HG03432 (cell line): ENCODE data around the gene PLIN4.
"Not testable (repeated sequence)": the region's sequence is repeated elsewhere in the genome, so short reads cannot be mapped to it uniquely, and the experiment has no call there.

ENCODE experiments used
- ATAC-seq: cut with Tn5 transposase; IDR thresholded peaks from one replicate; pipeline ENCODE4 v1.9.1; 2021; ENCODE audit warnings: mild to moderate bottlenecking, moderate library complexity; ENCODE audit not compliant: unreplicated experiment

Gene PLIN4

DNA sequence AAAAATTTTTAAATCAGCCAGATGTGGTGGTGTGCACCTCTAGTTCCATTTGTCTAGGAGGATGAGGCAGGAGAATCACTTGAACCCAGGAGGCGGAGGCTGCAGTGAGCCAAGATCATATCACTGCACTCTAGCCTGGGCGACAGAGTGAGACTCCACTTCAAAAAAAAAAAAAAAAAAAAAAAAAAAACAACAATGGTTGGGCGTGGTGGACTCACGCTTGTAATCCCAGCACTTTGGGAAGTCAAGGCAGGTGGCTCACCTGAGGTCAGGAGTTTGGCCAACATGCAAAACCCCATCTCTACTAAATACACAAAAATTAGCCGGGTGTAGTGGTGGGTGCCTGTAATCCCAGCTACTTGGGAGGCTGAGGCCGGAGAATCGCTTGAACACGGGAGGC lies 9.1 kb upstream of the PLIN4 start:
- not testable (repeated sequence) for ATAC-seq

DNA sequence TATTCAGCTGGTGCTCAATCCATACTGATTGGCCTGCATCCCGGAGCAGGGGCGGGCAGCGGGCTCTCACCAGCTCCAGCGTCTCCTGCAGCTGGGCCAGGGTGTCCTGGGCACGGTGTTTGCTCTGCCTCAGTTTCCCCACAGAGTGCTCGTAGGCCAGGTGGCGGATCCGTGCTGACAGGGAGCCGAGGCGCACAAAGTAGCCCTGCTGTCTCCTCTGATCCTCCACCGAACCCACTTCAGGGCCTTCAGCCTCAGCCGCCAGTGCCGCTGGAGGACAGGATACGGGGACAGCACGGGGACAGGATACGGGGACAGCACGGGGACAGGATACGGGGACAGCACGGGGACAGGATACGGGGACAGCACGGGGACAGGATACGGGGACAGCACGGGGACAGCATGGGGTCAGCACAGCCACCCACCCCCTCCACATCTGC lies 7.3 kb upstream of the PLIN4 start:
- no peak for ATAC-seq

DNA sequence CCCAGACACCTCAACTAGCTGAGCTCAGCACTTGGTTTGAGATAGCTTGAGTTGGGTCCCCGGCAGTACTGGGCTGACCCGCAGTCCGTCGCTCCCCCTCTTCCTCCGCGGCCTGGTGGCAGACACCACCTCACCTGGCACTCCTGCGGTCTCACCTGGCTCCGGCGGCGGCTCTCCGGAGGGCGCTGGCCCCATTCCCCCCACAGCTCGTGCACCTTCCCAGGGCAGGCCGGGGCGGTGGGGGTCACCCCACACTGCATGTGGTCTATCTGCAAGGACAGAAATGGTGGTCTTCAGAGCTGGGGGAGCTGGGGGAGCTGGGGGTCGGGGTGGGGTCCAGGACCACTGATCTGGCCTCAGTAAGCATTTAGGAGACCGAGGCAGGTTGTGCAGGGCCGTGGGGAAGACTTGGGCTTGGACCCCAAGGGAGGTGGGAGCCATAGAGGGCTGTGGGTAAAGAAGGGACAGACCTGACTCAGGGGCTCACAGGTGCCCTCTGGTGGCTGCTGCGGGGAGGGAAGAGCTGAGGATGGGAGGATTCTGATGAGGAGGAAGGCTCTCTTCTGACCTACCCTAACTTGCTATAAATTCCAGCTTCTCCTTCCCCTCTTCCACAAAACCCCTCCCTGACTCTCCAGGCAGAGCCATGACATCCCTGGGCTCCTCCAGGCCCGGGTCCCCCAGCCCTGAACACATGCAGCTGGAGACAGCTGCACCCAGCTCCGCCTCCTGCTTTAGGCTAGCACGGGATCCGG lies 6.7 kb upstream of the PLIN4 start:
- no peak for ATAC-seq

GRCh38 chr19:4523306-4524110 lies 5.2 kb upstream of the PLIN4 start:
- no peak for ATAC-seq

GRCh38 chr19:4522291-4523002 lies 4.2 kb upstream of the PLIN4 start:
- no peak for ATAC-seq

DNA sequence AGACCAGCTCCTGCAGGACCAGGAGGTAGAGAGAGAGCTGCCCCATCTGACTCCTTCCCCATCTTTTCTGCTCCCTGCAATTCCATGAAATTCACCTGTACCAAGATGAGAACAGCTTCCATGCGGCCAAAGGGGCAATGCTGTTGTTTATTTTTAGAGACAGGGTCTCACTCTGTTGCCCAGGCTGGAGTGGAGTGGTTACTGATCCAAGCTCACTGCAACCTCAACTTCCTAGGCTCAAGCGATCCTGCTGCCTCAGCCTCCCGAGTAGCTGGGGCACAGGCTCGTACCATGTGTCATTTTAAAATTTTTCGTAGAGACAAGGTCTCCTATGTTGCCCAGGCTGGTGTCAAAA lies 3.6 kb upstream of the PLIN4 start:
- ATAC-seq = no peak

GRCh38 chr19:4521170-4521887 lies 3.0 kb upstream of the PLIN4 start:
- no peak for ATAC-seq

- ATAC-seq = no peak
Observed at GRCh38 chr19:4519521-4520277, 1.4 kb upstream of the PLIN4 start.

DNA sequence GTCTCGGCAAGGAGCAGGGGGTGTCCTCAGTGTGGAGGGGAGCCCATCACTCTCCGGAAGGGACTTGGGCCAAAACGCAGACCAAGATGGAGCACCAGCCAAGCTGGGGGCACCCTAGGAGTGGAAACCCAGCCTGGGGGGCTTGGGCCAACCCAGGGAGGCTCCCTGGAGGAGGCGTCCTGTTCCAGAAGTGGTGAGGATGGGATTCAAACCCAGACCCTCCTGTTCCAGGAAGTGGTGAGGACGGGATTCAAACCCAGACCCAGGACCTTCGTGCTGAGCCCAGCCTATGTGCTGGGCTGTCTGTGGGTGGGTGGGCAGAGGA lies 848 bp upstream of the PLIN4 start:
- no peak for ATAC-seq

GRCh38 chr19:4517451-4518057 lies 732 bp downstream of the PLIN4 start:
- no peak for ATAC-seq

DNA sequence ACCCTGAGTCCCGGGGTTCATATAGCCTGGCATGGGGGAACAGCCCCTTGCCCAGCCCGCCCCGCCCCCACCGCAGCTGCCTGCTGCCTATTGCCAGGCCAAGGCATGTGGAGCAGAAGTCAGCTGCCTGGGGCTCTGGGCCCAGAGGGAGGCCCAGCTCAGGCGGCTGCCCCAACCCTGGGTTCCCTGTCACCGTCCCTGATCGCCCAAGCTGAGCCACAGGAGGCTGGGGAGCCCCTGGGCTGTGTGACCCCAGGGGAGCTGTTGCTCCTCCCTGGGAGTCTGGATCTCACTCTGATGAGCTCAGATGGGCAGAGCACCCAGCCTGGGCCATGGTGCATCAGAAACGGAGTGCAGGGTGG lies 1.4 kb downstream of the PLIN4 start:
- ATAC-seq = no peak

DNA sequence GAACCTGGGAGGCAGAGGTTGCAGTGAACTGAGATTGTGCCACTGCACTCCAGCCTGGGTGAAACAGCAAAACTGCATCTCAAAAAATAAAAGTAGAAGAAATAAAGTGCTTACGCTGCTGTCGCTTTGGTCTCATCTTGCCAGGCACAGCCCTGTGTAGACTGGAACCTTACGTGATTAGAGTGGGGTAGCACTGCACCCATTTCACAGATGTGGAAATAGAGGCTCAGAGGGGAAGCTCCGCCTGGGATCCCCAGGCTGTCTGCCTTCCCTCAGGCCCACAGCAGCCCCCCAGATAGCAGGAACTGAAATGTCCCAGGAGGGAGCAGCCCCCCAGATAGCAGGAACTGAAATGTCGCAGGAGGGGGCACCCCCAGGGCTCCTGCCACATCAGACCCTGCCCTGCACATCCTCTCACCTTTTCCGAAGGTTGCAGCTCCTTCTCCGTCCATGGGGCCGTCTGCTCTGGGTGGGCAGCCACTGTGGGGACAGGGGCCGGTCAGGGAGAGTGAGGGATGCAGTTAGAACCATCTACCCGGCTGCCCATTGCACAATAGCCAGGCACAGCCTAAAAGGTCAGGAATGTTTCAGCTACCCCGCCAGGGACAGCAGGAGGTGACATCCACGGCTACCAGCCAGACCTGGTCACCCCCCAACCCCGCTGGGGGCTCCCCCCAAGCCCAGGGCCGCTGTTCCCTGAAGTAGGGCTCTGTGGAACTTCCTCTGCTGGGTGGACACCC lies 1.9 kb downstream of the PLIN4 start:
- ATAC-seq = no peak

GRCh38 chr19:4515732-4516131 lies 2.6 kb downstream of the PLIN4 start:
- no peak for ATAC-seq

DNA sequence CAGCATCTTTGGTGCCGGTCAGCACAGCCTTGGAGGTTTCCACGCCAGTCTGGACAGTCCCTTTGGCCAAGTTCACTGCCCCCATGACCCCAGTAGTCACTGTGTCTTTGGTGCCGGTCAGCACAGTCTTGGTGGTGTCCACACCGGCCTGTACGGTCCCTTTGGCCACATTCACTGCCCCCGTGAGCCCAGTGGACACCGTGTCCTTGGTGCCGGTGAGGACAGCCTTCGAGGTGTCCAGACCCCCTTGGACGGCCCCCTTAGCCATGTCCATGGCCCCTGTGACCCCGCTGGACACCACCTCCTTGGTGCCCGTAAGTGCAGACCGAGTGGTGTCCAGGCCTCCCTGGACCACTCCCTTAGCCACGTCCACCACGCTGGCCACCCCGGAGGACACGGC lies 5.0 kb downstream of the PLIN4 start:
- no peak for ATAC-seq

DNA sequence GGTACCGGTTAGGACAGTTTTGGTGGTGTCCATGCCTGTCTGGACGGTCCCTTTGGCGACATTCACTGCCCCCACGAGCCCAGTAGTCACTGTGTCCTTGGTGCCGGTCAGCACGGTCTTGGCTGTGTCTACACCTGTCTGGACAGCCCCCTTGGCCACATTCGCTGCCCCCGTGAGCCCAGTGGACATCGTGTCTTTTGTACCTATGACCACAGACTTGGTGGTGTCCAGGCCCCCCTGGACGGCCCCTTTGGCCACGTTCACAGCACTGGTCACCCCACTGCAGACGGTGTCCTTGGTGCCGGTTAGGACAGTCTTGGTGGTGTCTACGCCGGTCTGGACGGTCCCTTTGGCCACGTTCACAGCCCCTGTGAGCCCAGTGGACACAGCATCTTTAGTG lies 6.2 kb downstream of the PLIN4 start:
- no peak for ATAC-seq

DNA sequence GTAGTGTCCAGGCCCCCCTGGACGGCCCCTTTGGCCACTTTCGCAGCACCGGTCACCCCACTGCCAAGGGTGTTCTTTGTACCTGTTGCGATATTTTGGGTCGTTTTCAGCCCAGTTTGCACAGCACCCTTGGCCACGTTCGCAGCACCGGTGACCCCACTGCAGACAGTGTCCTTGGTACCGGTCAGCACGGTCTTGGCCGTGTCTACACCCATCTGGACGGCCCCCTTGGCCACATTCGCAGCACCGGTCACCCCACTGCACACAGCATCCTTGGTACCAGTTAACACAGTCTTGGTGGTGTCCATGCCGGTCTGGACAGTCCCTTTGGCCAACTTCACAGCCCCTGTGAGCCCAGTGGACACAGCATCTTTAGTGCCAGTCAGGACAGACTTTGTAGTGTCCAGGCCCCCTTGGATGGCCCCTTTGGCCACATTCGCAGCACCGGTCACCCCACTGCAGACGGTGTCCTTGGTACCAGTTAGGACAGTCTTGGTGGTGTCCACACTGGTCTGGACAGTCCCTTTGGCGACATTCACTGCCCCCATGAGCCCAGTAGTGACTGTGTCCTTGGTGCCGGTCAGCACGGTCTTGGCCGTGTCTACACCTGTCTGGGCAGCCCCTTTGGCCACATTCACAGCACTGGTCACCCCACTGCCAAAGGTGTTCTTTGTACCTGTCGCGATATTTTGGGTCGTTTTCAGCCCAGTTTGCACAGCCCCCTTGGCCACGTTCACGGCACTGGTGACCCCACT lies 6.8 kb downstream of the PLIN4 start:
- no peak for ATAC-seq

DNA sequence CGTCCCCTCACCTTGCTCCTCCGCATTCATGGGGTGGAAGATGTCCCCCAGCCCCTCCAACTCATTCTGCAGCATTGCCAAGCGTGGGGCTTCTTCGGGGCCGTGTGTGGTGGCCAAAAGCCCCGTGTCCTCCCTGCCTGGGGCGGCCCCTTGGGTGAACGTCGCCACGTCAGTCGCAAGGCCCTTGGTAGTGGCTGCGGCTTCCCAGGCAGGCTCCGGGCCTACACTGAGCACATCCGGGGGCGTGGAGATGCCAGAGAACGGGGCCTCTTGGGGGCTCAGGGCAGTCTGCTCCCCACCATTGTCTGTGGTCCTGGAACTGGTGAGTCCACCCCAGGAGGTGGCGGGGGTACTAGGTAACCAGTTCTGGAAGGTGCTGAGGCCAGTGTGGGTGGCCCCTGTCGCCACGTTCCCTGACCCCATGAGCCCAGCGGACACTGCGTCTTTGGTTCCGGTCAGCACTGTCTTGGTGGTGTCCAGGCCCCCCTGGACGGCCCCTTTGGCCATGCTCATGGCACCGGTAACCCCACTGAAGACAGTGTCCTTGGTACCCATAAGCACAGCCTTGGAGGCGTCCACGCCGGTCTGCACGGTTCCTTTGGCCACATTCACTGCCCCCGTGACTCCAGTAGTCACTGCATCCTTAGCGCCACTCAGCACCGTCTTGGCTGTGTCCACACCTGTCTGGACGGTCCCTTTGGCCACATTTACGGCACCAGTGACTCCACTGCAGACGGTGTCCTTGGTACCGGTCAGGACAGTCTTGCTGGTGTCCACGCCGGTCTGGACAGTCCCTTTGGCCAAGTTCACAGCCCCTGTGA lies 7.6 kb downstream of the PLIN4 start:
- no peak for ATAC-seq

DNA sequence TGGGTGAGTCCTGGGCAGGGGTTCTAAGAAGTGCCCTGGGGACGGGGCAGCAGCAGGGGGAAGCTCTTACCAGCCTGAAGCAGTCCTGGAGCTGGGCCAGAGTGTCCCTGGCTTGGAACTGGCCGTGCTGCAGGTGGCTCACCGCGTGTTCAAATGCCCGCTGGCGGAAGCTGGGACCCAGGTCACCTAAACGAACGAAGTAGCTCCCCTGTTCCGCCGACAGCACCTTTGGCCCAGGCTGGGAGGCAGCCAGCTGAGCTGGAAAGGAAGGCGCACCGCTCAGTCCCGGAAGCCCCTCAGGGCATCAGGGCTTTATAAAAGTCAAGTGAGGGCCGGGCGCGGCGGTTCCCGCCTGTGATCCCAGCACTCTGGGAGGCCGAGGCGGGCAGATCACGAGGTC lies 9.6 kb downstream of the PLIN4 start:
- ATAC-seq = no peak
